Measurements from ENCODE around the gene CEACAM1. TPM values are rescaled to one million over a fixed set of nuclear protein-coding genes. Genes with fewer than 3 reads are reported as not detected.
"Not testable (repeated sequence)": the region's sequence is repeated elsewhere in the genome, so short reads cannot be mapped to it uniquely, and the experiment has no call there.

Gene CEACAM1
- total RNA-seq, 1 donor from 2014 or later, result not detected

DNA sequence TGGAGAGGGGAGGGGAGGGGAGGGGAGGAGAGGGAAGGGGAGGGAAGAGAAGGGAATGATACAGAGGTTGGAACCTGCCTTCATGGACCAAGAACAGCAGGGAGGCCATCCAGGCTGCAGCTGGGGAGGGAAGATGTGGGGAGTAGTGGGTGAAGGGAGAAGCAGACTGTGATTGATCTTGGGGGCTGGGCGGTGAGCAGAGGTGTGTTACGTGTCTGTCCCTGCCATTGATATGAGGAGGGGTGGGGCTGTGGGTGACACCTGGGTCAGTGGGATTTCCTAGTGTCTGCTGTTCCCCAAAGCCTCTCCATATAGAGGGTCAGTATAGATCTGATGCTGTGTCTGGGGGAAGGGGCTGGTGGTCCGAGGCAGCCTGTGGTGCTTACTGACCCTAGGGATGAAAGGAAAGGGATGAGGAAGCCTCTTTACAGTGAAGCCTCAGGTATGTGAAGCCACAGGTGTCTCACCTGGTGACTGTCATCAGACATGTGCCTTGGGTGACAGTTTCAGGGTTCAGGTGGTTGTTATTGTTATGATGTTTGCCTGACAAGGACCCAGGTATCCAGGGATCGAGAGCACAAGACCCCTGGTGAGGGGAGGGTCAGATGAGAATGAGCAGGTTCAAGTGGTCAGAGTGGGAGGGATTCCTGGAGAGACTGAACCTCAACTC lies 18.7 kb upstream of the CEACAM1 start:
- no peak overlapping the region for H3K4me3 ChIP-seq
- H3K36me3 ChIP-seq, result no peaks in the 10 kb centered on the region
- no peaks in the 10 kb centered on the region for H3K9me3 ChIP-seq
- intact Hi-C loops (cut with DNase I), result no loop called here
- TF ChIP-seq, protein P1, sequence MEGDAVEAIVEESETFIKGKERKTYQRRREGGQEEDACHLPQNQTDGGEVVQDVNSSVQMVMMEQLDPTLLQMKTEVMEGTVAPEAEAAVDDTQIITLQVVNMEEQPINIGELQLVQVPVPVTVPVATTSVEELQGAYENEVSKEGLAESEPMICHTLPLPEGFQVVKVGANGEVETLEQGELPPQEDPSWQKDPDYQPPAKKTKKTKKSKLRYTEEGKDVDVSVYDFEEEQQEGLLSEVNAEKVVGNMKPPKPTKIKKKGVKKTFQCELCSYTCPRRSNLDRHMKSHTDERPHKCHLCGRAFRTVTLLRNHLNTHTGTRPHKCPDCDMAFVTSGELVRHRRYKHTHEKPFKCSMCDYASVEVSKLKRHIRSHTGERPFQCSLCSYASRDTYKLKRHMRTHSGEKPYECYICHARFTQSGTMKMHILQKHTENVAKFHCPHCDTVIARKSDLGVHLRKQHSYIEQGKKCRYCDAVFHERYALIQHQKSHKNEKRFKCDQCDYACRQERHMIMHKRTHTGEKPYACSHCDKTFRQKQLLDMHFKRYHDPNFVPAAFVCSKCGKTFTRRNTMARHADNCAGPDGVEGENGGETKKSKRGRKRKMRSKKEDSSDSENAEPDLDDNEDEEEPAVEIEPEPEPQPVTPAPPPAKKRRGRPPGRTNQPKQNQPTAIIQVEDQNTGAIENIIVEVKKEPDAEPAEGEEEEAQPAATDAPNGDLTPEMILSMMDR (IDR thresholded peaks at IDR 0.05), result no peak
- no peak overlapping the region for H3K27ac ChIP-seq
- H3K27me3 ChIP-seq, result no peaks in the 10 kb centered on the region
- peak in 1 of 2 donors; percentile 19 for DNase-seq (ENCODE audit: low spot score in 2 of 2)
- H3K4me1 ChIP-seq, result no peaks in the 10 kb centered on the region

DNA sequence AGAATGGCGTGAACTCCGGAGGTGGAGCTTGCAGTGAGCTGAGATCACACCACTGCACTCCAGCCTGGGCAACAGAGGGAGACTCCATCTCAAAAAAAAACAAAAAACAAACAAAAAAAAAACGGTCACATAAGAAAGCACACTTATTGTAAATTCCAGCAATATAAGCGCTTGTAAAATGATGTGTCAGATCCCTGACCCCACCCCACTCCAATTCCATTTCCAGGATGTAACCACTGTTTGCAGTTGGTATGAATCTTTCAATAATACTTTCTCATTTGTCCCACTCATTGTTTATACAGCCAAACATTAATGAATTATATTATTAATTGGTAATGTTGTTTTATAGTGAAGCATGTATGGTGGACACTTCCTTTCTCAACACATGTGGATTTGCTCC lies 15.9 kb upstream of the CEACAM1 start:
- intact Hi-C loops (cut with DNase I), result no loop called here
- DNase-seq (ENCODE audit: low spot score in 2 of 2), result no peak
- Histone ChIP-seq H3K4me3 (no peak overlapping the region), H3K27ac (no peak overlapping the region), H3K36me3 (no peaks in the 10 kb centered on the region), H3K9me3 (no peaks in the 10 kb centered on the region), H3K27me3 (no peaks in the 10 kb centered on the region), H3K4me1 (no peaks in the 10 kb centered on the region)
- TF ChIP-seq, protein P1 (IDR thresholded peaks at IDR 0.05), result no peak

DNA sequence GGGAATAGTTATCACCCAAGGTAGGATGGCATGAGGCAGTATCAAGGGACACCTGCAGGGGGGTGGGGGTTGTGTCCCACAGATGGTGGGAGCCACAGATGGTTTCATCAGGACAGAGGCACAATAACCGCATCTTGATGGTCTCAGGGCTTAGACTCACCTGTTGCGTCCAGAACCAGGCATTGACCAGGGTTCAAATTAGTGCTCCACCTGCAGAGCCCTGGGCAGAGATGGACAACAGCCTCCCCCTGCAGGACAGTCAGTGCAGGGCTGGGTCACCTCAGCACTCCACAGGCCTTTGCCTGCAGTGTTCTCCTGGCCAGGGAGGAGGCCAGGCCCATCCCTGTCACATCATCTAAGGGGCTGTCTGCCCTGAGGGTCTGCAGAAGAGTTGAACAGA lies 14.5 kb upstream of the CEACAM1 start:
- Histone ChIP-seq H3K27me3 (no peaks in the 10 kb centered on the region), H3K4me3 (no peak overlapping the region), H3K4me1 (no peaks in the 10 kb centered on the region), H3K36me3 (no peaks in the 10 kb centered on the region), H3K9me3 (no peaks in the 10 kb centered on the region), H3K27ac (no peak overlapping the region)
- TF ChIP-seq, protein P1 (IDR thresholded peaks at IDR 0.05), result no peak
- intact Hi-C loops (cut with DNase I), result no loop called here
- DNase-seq (ENCODE audit: low spot score in 2 of 2), result no peak

DNA sequence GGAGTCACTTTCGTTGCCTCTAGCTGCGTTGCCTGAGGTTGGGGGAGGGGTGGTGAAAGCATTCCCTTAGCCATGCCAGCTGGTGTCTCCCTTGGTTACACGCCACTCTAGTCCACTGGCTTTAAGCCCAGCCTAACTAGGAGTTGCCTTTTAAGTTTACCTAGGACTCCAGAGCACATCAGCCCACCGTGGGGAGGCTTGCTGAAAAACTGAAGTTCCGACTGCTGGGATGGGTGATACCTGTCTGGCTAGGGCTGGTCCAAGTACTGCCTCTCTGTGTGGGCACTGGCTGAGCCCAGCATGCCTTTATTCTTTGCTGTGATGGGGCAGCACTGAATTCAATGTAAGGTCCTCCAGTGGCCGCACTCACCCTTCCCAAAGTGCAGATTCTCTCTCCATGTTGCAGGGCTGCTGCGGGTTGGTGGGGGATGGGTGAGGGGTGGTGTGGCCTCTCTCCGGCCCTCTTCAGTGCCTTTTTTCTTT lies 11.8 kb upstream of the CEACAM1 start:
- Histone ChIP-seq H3K9me3 (no peaks in the 10 kb centered on the region), H3K27me3 (no peaks in the 10 kb centered on the region), H3K36me3 (no peaks in the 10 kb centered on the region), H3K4me1 (no peaks in the 10 kb centered on the region), H3K27ac (no peak overlapping the region), H3K4me3 (no peak overlapping the region)
- intact Hi-C loops (cut with DNase I), result no loop called here
- TF ChIP-seq, protein P1 (IDR thresholded peaks at IDR 0.05), result no peak
- peak in 1 of 2 donors; percentile 11 for DNase-seq (ENCODE audit: low spot score in 2 of 2)

DNA sequence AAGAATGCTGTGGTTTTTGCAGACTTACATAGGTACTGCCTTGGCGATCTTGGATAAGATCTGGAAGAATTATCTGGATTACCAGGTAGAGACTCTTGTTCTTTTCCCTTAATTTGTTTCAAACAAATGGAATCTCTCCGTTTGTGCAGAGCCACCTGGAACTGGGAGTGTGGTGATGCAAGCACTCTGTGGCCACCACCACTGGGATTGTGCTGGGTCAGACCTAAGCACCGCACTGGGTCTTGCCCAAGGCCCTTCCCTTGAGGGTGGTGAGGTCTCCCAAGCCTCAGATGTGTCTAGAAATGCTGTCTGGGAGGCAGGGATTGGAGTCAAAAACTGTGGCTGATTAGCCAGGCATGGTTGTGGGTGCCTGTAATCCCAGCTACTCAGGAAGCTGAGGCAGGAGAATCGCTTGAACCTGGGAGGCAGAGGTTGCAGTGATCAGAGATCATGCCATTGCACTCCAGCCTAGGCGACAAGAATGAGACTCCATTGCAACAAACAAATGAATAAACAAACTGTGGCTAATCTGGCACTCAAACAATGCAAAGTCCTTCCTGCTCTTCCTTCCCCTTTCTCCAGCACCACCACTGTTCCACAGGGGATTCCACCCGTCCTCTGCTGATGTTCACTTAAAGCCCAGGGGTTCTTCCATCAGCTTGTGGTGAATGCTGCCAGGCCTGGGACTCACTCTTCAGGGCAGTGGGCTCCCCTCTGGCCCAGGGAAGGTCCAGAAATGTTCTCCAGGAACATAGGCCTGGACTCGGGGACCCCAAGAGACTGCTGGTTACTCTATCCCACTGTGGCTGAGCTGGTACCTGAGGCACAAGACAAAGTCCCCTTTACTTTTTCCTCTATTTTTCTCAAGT lies 10.8 kb upstream of the CEACAM1 start:
- H3K9me3 ChIP-seq, result no peaks in the 10 kb centered on the region
- H3K36me3 ChIP-seq, result no peaks in the 10 kb centered on the region
- no peaks in the 10 kb centered on the region for H3K4me1 ChIP-seq
- intact Hi-C loops (cut with DNase I), result no loop called here
- TF ChIP-seq, protein P1 (IDR thresholded peaks at IDR 0.05), result no peak
- peak in 1 of 2 donors; percentile 24 for DNase-seq (ENCODE audit: low spot score in 2 of 2)
- no peak overlapping the region for H3K27ac ChIP-seq
- no peaks in the 10 kb centered on the region for H3K27me3 ChIP-seq
- H3K4me3 ChIP-seq, result no peak overlapping the region

DNA sequence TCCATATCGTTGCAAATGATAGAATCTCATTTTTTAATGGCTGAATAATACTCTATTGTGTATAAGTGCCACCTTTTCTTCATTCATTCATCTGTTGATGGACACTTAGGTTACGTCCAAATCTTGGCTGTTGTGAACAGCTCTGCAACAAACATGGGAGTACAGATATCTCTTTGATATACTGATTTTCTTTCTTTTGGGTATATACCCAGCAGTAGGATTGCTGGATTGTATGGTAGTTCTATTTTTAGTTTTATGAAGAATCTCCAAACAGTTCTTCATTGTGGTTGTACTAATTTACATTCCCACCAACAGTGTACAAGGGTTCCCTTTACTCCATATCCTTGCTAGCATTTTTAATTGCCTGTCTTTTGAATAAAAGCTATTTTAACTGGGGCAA lies 7.0 kb upstream of the CEACAM1 start:
- H3K9me3 ChIP-seq; intact Hi-C loops (cut with DNase I); H3K36me3 ChIP-seq; DNase-seq (ENCODE audit: low spot score in 2 of 2); H3K4me1 ChIP-seq; H3K4me3 ChIP-seq; H3K27me3 ChIP-seq; H3K27ac ChIP-seq: not testable (repeated sequence)

Data from ascending aorta (tissue), 2 donors.